HepG2 (cell line): ENCODE data around the gene EFNA3. TPM values are rescaled to one million over a fixed set of nuclear protein-coding genes. Genes with fewer than 3 reads are reported as not detected.

Experiments
- ATRX ChIP-seq: sonication (generic); formaldehyde crosslinking; IDR thresholded peaks from 2 replicates; pipeline ENCODE4 v1.4.0; 2020; ENCODE audit warnings: missing genetic modification reagents, borderline replicate concordance
- ETV5 ChIP-seq: IDR thresholded peaks from 2 replicates; pipeline ENCODE4 v1.6.1; 2018; ENCODE audit warnings: missing biosample characterization, missing genetic modification reagents, inconsistent platforms, borderline replicate concordance
- FOXJ3 ChIP-seq: sonication (generic); formaldehyde crosslinking; IDR thresholded peaks from 2 replicates; pipeline ENCODE4 v1.4.0; 2020; ENCODE audit warnings: missing genetic modification reagents, mild to moderate bottlenecking, borderline replicate concordance
- HCFC1 ChIP-seq: fragments of 150-350 bp; IDR thresholded peaks from 2 replicates; pipeline ENCODE4 v1.6.1; 2014; ENCODE audit warnings: low read depth, low read length
- HDAC1 ChIP-seq: sonication (generic); formaldehyde crosslinking; IDR thresholded peaks from 2 replicates; pipeline ENCODE4 v1.5.1; 2020; ENCODE audit warnings: mild to moderate bottlenecking, missing genetic modification reagents
- NR2F6 ChIP-seq, 2 experiments: IDR thresholded peaks; 2 replicates each; pipeline ENCODE4 v1.6.1; 2016; ENCODE audit warnings: antibody characterized with exemption in 1 of 2, mild to moderate bottlenecking in 1 of 2
- TARDBP ChIP-seq: sonication (generic); formaldehyde crosslinking; IDR thresholded peaks from 2 replicates; pipeline ENCODE4 v1.8.0; 2022; ENCODE audit warnings: mild to moderate bottlenecking, missing genetic modification reagents
- ZNF138 ChIP-seq: sonication (generic); formaldehyde crosslinking; IDR thresholded peaks from 2 replicates; pipeline ENCODE4 v1.5.0; 2020; ENCODE audit warnings: mild to moderate bottlenecking, low read depth, missing genetic modification reagents
- ZNF354B ChIP-seq: sonication (generic); formaldehyde crosslinking; IDR thresholded peaks from 2 replicates; pipeline ENCODE4 v1.8.0; 2022; ENCODE audit warnings: mild to moderate bottlenecking, missing genetic modification reagents
- ZNF558 ChIP-seq: sonication (generic); formaldehyde crosslinking; IDR thresholded peaks from 2 replicates; pipeline ENCODE4 v1.9.0; 2022; ENCODE audit warnings: mild to moderate bottlenecking, missing genetic modification reagents, borderline replicate concordance
- polyA plus RNA-seq, 8 experiments: library from polyadenylated mRNA; depleted of rRNA in 3 of 8; stranded (reverse) in 7 of 8; unstranded in 1 of 8; fragments of >200 nt; fragmentation: Illumina TruSeq in 4 of 8; extraction: Trizol in 4 of 8; gene quantifications; 2 replicates each; pipeline versions ENCODE4 v1.2.1 to v1.2.3, GENCODE V29; 2011 to 2016; ENCODE audit warnings: low read depth in 4 of 8, missing spikeins in 1 of 8, mixed read lengths in 1 of 8; ENCODE audit not compliant: insufficient read depth in 1 of 8
- total RNA-seq, 5 experiments: library from RNA; depleted of rRNA; stranded (reverse); fragments of >200 nt; fragmentation: Illumina TruSeq; extraction: Trizol; gene quantifications; 2 replicates each; pipeline ENCODE4 v1.2.3, GENCODE V29; 2016; ENCODE audit warnings: low read depth in 1 of 5
- TF ChIP-seq, protein P1 (sequence below): sonication (generic); formaldehyde crosslinking; IDR thresholded peaks from 2 replicates; pipeline ENCODE4 v1.9.0; 2021; ENCODE audit warnings: missing genetic modification reagents, mild to moderate bottlenecking, borderline replicate concordance
- TF ChIP-seq, protein P2 (sequence below): IDR thresholded peaks from 2 replicates; pipeline ENCODE4 v1.6.1; 2016; ENCODE audit warnings: mild to moderate bottlenecking
- TF ChIP-seq, protein P3 (sequence below): sonication (generic); formaldehyde crosslinking; IDR thresholded peaks from 2 replicates; pipeline ENCODE4 v1.4.0; 2020; ENCODE audit warnings: mild to moderate bottlenecking, missing genetic modification reagents
- TF ChIP-seq, protein P4 (sequence below): sonication (generic); formaldehyde crosslinking; conservative IDR thresholded peaks from 2 replicates; pipeline ENCODE4 v1.8.1; 2023; ENCODE audit warnings: missing genetic modification reagents
- TF ChIP-seq, protein P5 (sequence below): sonication (generic); formaldehyde crosslinking; conservative IDR thresholded peaks from 2 replicates; pipeline ENCODE4 v1.4.0; 2020; ENCODE audit warnings: missing genetic modification reagents
- TF ChIP-seq, protein P6 (sequence below): sonication (generic); formaldehyde crosslinking; conservative IDR thresholded peaks from 2 replicates; pipeline ENCODE4 v1.4.0; 2020; ENCODE audit warnings: missing genetic modification reagents
- TF ChIP-seq, protein P7 (sequence below): sonication (generic); formaldehyde crosslinking; IDR thresholded peaks from 2 replicates; pipeline ENCODE4 v1.4.0; 2020; ENCODE audit warnings: mild to moderate bottlenecking, missing genetic modification reagents

Gene EFNA3
- total and polyA plus RNA-seq, 2 of the 13 experiments (the other 11 are each of a cell fraction or from before 2014, with no cell fraction given): 1.0 to 5.7 TPM

DNA sequence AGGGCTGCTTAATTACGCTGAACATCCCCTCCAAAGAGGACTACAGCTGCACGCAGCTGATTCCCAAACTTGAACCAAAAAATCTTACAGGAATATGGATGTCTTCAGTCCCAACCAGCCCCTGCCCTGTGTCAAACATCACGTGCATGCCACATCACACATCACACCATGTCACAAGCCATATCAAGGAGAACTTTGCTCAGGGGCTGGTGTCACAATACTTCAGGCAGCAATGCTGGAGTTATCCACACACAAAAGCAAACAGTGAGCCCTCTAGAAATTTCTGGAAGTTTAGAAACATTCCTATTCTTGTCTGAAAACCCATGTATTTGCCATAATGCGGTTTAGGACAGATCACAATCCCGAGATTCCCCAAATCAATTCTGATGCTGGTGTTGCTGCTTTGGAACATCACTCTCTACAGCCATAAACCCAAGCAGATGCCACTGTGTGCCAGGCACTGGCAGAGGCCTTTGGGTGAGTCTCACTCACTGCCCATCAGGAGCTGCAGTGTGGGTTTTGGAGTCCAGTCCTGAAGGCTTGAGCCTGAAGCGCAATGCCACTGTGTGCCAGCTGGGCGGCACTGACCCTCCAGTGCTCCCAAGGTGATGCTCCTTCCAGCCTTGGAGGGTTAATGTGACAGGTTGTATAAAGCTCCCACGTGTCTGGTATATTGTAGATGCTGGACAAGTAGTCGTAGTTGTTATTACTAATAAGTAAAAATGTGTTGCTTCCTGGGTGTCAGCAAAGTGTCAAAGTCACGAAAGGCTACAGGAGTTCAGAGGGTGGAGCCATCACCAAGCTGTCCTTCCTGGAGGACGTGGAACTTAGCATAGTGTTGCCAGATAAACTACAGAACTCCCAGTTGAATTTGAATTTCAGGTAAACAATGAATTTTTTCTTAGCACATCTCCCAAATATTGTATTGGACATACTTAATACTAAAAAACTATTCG is 28.9 kb downstream of the EFNA3 start (continued):
- TF ChIP-seq ZNF354B (no peak), ZNF558 (no peak), HCFC1 (no peak), ETV5 (CRISPR knock-in tag) (no peak), NR2F6 (IDR thresholded peaks at IDR 0.05) (peak; percentile 32; the same call in 1 of the 2 replicates), NR2F6 (CRISPR knock-in tag; IDR thresholded peaks at IDR 0.05) (peak; percentile 44; the same call in 1 of the 2 replicates), HDAC1 (CRISPR knock-in tag) (no peak), TARDBP (CRISPR knock-in tag) (0 out of 2 replicates have a peak, but pooled peaks have one; percentile 43), FOXJ3 (peak; percentile 35; the same call in 1 of the 2 replicates), ATRX (CRISPR knock-in tag) (no peak), ZNF138 (no peak)
- TF ChIP-seq, protein P1, sequence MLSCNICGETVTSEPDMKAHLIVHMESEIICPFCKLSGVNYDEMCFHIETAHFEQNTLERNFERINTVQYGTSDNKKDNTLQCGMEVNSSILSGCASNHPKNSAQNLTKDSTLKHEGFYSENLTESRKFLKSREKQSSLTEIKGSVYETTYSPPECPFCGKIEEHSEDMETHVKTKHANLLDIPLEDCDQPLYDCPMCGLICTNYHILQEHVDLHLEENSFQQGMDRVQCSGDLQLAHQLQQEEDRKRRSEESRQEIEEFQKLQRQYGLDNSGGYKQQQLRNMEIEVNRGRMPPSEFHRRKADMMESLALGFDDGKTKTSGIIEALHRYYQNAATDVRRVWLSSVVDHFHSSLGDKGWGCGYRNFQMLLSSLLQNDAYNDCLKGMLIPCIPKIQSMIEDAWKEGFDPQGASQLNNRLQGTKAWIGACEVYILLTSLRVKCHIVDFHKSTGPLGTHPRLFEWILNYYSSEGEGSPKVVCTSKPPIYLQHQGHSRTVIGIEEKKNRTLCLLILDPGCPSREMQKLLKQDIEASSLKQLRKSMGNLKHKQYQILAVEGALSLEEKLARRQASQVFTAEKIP (CRISPR knock-in tag): no peak
- TF ChIP-seq, protein P2, sequence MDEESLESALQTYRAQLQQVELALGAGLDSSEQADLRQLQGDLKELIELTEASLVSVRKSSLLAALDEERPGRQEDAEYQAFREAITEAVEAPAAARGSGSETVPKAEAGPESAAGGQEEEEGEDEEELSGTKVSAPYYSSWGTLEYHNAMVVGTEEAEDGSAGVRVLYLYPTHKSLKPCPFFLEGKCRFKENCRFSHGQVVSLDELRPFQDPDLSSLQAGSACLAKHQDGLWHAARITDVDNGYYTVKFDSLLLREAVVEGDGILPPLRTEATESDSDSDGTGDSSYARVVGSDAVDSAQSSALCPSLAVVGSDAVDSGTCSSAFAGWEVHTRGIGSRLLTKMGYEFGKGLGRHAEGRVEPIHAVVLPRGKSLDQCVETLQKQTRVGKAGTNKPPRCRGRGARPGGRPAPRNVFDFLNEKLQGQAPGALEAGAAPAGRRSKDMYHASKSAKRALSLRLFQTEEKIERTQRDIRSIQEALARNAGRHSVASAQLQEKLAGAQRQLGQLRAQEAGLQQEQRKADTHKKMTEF: no peak; the same call in 1 of the 2 replicates
- TF ChIP-seq, protein P3, sequence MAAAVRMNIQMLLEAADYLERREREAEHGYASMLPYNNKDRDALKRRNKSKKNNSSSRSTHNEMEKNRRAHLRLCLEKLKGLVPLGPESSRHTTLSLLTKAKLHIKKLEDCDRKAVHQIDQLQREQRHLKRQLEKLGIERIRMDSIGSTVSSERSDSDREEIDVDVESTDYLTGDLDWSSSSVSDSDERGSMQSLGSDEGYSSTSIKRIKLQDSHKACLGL: no peak
- TF ChIP-seq, protein P4, sequence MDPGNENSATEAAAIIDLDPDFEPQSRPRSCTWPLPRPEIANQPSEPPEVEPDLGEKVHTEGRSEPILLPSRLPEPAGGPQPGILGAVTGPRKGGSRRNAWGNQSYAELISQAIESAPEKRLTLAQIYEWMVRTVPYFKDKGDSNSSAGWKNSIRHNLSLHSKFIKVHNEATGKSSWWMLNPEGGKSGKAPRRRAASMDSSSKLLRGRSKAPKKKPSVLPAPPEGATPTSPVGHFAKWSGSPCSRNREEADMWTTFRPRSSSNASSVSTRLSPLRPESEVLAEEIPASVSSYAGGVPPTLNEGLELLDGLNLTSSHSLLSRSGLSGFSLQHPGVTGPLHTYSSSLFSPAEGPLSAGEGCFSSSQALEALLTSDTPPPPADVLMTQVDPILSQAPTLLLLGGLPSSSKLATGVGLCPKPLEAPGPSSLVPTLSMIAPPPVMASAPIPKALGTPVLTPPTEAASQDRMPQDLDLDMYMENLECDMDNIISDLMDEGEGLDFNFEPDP (CRISPR knock-in tag): no peak
- TF ChIP-seq, protein P5, sequence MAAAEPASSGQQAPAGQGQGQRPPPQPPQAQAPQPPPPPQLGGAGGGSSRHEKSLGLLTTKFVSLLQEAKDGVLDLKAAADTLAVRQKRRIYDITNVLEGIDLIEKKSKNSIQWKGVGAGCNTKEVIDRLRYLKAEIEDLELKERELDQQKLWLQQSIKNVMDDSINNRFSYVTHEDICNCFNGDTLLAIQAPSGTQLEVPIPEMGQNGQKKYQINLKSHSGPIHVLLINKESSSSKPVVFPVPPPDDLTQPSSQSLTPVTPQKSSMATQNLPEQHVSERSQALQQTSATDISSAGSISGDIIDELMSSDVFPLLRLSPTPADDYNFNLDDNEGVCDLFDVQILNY: no peak
- TF ChIP-seq, protein P6, sequence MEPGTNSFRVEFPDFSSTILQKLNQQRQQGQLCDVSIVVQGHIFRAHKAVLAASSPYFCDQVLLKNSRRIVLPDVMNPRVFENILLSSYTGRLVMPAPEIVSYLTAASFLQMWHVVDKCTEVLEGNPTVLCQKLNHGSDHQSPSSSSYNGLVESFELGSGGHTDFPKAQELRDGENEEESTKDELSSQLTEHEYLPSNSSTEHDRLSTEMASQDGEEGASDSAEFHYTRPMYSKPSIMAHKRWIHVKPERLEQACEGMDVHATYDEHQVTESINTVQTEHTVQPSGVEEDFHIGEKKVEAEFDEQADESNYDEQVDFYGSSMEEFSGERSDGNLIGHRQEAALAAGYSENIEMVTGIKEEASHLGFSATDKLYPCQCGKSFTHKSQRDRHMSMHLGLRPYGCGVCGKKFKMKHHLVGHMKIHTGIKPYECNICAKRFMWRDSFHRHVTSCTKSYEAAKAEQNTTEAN (CRISPR knock-in tag): peak; percentile 76; the same call in 1 of the 2 replicates
- TF ChIP-seq, protein P7, sequence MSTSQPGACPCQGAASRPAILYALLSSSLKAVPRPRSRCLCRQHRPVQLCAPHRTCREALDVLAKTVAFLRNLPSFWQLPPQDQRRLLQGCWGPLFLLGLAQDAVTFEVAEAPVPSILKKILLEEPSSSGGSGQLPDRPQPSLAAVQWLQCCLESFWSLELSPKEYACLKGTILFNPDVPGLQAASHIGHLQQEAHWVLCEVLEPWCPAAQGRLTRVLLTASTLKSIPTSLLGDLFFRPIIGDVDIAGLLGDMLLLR (CRISPR knock-in tag): no peak
